Fibroblast of pulmonary artery (primary cell): Measurements from ENCODE around the gene TBX15.

Experiments
- DNase-seq: peaks from one replicate; pipeline ENCODE4 v3.0.0-alpha.2; 2010; ENCODE audit warnings: low read depth
- H3K4me3 ChIP-seq: replicated peaks from 2 replicates; pipeline ENCODE4 v1.5.1; 2011; ENCODE audit warnings: low read depth, mild to moderate bottlenecking, control low read depth, low read length, moderate library complexity
- CTCF ChIP-seq: IDR thresholded peaks from 2 replicates; pipeline ENCODE4 v1.5.1; 2011; ENCODE audit warnings: mild to moderate bottlenecking, control low read depth, low read length, inconsistent platforms; ENCODE audit errors: missing control alignments

TBX15 gene

GRCh38 chr1:118868387-118868786, 119.8 kb downstream of the TBX15 start:
- no peak for TF ChIP-seq CTCF
- H3K4me3 ChIP-seq, result no peak overlapping the region

GRCh38 chr1:118866330-118866729, 121.8 kb downstream of the TBX15 start:
- no peak for DNase-seq

More at GRCh38 chr1:118868387-118868786, 119.8 kb downstream of the TBX15 start:
- DNase-seq, result no peak

GRCh38 chr1:118863688-118864087, 124.5 kb downstream of the TBX15 start:
- no peak overlapping the region for H3K4me3 ChIP-seq
- no peak for DNase-seq
- TF ChIP-seq CTCF, result no peak

More at GRCh38 chr1:118866330-118866729, 121.8 kb downstream of the TBX15 start:
- H3K4me3 ChIP-seq, result no peak overlapping the region
- TF ChIP-seq CTCF, result no peak

- H3K4me3 ChIP-seq, result no peak overlapping the region
- no peak for TF ChIP-seq CTCF
- no peak for DNase-seq
Observed at GRCh38 chr1:118862755-118863154, 125.4 kb downstream of the TBX15 start.

- no peak for DNase-seq
- TF ChIP-seq CTCF, result no peak
- H3K4me3 ChIP-seq, result no peak overlapping the region
Observed at GRCh38 chr1:118861216-118861615, 126.9 kb downstream of the TBX15 start.

GRCh38 chr1:118859999-118860398, 128.1 kb downstream of the TBX15 start:
- no peak overlapping the region for H3K4me3 ChIP-seq
- DNase-seq, result no peak
- TF ChIP-seq CTCF, result no peak

GRCh38 chr1:118846443-118846842, 141.7 kb downstream of the TBX15 start:
- DNase-seq, result no peak
- no peak for TF ChIP-seq CTCF

More at GRCh38 chr1:118846443-118846842, 141.7 kb downstream of the TBX15 start:
- H3K4me3 ChIP-seq, result no peak overlapping the region
